Smooth muscle cell (in vitro differentiated cells): ENCODE measurements around the gene DPYSL3. TPM values are rescaled to one million over a fixed set of nuclear protein-coding genes. Genes with fewer than 3 reads are reported as not detected.

ENCODE experiments used
- DNase-seq: peaks from one replicate; lab custom pipeline; 2025; ENCODE audit not compliant: unreplicated experiment; lab: John Stamatoyannopoulos, UW
- H2AFZ ChIP-seq: fragments of 200-600 bp; sonication (generic); 2 replicates; pipeline ENCODE4 v1.6.0; 2016; ENCODE audit warnings: antibody characterized with exemption, low read depth, mild to moderate bottlenecking
- H3F3A ChIP-seq: fragments of 200-600 bp; sonication (generic); 2 replicates; pipeline ENCODE4 v1.6.0; 2017; ENCODE audit warnings: antibody characterized with exemption, low read depth
- H3K27ac ChIP-seq: fragments of 200-600 bp; sonication (generic); 2 replicates; pipeline ENCODE4 v1.5.1; 2016; ENCODE audit warnings: low read depth, mild to moderate bottlenecking
- H3K27me3 ChIP-seq: fragments of 200-600 bp; sonication (generic); 2 replicates; pipeline ENCODE4 v1.6.1; 2016; ENCODE audit warnings: low read depth, mild to moderate bottlenecking
- H3K36me3 ChIP-seq: fragments of 200-600 bp; sonication (generic); 2 replicates; pipeline ENCODE4 v1.5.1; 2016; ENCODE audit warnings: low read depth
- H3K4me1 ChIP-seq: fragments of 200-600 bp; sonication (generic); 2 replicates; pipeline ENCODE4 v1.5.1; 2016; ENCODE audit warnings: low read depth
- H3K4me2 ChIP-seq: fragments of 200-600 bp; sonication (generic); 2 replicates; pipeline ENCODE4 v1.6.0; 2016; ENCODE audit warnings: mild to moderate bottlenecking
- H3K4me3 ChIP-seq: fragments of 200-600 bp; sonication (generic); 2 replicates; pipeline ENCODE4 v1.5.1; 2016; ENCODE audit warnings: mild to moderate bottlenecking
- H3K79me2 ChIP-seq: fragments of 200-600 bp; sonication (generic); 2 replicates; pipeline ENCODE4 v1.6.0; 2016; ENCODE audit warnings: low read depth, mild to moderate bottlenecking
- H3K9ac ChIP-seq: fragments of 200-600 bp; sonication (generic); 2 replicates; pipeline ENCODE4 v1.6.0; 2016; ENCODE audit warnings: low read depth
- H3K9me3 ChIP-seq: fragments of 200-600 bp; sonication (generic); replicated peaks from 2 replicates; pipeline ENCODE4 v1.5.1; 2016; ENCODE audit warnings: low read depth
- H4K20me1 ChIP-seq: fragments of 200-600 bp; sonication (generic); 2 replicates; pipeline ENCODE4 v1.6.0; 2016; ENCODE audit warnings: low read depth
- WGBS: methylation state at CpG from one replicate; pipeline ENCODE4 v1.1.7; 2016; ENCODE audit warnings: low lambda C conversion rate; 5-methylcytosine and 5-hydroxymethylcytosine counted together
- polyA plus RNA-seq: library from polyadenylated mRNA; unstranded; fragments of >200 nt; fragmentation: Nextera tagmentation; extraction: Ambion mirVana; gene quantifications from 2 replicates; pipeline ENCODE4 v1.2.1, GENCODE V29; 2016
- total RNA-seq: library from RNA; depleted of rRNA; stranded (reverse); fragments of >200 nt; gene quantifications from 2 replicates; pipeline ENCODE4 v1.2.3, GENCODE V29; 2014
- TF ChIP-seq, protein P1 (sequence below): fragments of 200-600 bp; sonication (generic); IDR thresholded peaks from 2 replicates; pipeline ENCODE4 v1.5.1; 2017; ENCODE audit warnings: borderline replicate concordance, mild to moderate bottlenecking, antibody characterized with exemption; ENCODE audit not compliant: insufficient read depth, poor library complexity, severe bottlenecking

DPYSL3 gene
- total and polyA plus RNA-seq, 2 experiments from 2014 or later, result 65.5 to 124 TPM

GRCh38 chr5:147461915-147462314, 48.0 kb downstream of the DPYSL3 start:
- Histone ChIP-seq H3K9ac (no peak overlapping the region), H3K36me3 (no peaks in the 10 kb centered on the region), H3K79me2 (peaks cover 6% of the 10 kb centered on the region), H3K4me2 (no peak overlapping the region), H4K20me1 (no peaks in the 10 kb centered on the region), H3K9me3 (no peaks in the 10 kb centered on the region), H3K4me1 (peaks cover 16% of the 10 kb centered on the region), H3K4me3 (no peak overlapping the region), H2AFZ (no peak overlapping the region), H3K27me3 (no peaks in the 10 kb centered on the region), H3F3A (no peaks in the 10 kb centered on the region), H3K27ac (no peak overlapping the region)
- WGBS, result 100% methylated on average over 1 of the region's 1 CpG
- TF ChIP-seq, protein P1, sequence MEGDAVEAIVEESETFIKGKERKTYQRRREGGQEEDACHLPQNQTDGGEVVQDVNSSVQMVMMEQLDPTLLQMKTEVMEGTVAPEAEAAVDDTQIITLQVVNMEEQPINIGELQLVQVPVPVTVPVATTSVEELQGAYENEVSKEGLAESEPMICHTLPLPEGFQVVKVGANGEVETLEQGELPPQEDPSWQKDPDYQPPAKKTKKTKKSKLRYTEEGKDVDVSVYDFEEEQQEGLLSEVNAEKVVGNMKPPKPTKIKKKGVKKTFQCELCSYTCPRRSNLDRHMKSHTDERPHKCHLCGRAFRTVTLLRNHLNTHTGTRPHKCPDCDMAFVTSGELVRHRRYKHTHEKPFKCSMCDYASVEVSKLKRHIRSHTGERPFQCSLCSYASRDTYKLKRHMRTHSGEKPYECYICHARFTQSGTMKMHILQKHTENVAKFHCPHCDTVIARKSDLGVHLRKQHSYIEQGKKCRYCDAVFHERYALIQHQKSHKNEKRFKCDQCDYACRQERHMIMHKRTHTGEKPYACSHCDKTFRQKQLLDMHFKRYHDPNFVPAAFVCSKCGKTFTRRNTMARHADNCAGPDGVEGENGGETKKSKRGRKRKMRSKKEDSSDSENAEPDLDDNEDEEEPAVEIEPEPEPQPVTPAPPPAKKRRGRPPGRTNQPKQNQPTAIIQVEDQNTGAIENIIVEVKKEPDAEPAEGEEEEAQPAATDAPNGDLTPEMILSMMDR, result no peak
- DNase-seq, result no peak

DNA sequence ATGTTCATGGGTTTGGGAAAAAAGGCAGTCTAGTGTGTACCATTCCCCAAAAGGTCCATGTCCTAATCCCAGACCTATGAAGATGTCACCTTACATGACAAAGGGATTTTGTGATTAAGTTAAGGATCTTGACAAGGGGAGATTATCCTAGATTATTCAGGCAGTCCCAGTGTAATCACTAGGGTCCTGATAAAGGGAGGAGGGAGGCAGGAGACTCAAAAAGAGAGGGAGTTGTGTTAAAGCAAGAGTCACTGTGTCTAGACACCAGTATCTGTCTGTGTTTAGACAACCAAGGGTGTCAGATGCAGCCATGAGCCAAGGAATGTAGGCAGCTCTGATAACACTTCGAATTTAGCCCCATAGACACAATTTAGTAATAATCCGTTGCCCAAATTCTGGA, 49.5 kb downstream of the DPYSL3 start:
- Histone ChIP-seq H3K4me2 (no peak overlapping the region), H3K9ac (no peak overlapping the region), H3K4me1 (peaks cover 18% of the 10 kb centered on the region), H3F3A (peaks cover 3% of the 10 kb centered on the region), H3K9me3 (no peaks in the 10 kb centered on the region), H3K79me2 (peaks cover 7% of the 10 kb centered on the region), H3K4me3 (no peak overlapping the region), H3K36me3 (no peaks in the 10 kb centered on the region), H3K27ac (no peak overlapping the region), H3K27me3 (no peaks in the 10 kb centered on the region), H2AFZ (no peak overlapping the region), H4K20me1 (no peaks in the 10 kb centered on the region)
- DNase-seq, result no peak
- TF ChIP-seq, protein P1, result no peak
- WGBS, result 90% methylated on average over 2 of the region's 2 CpGs

DNA sequence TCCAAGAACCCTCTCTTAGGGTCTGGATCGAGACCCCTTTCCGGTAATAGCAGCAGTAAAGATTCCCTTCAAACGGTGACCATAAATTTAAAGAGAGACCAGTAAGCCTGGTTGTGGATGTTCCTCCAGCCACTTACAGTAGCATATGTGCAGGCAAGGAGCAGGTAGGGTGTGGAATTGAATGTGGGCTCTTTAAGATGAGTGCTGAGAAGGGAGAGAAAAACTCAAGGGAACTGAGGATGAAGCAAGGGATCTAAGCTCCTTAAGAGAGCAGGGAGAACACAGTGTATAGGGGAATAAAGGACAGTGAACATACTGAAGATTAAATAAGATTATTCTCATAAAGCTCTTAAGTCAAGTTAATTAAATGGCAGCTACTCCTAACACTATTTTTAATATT, 51.3 kb downstream of the DPYSL3 start:
- Histone ChIP-seq H3K27me3 (no peaks in the 10 kb centered on the region), H3K27ac (no peak overlapping the region), H3K9ac (no peak overlapping the region), H2AFZ (no peak overlapping the region), H3K4me3 (no peak overlapping the region), H4K20me1 (no peaks in the 10 kb centered on the region), H3F3A (peaks cover 9% of the 10 kb centered on the region), H3K79me2 (peaks cover 10% of the 10 kb centered on the region), H3K9me3 (no peaks in the 10 kb centered on the region), H3K36me3 (no peaks in the 10 kb centered on the region), H3K4me1 (peaks cover 29% of the 10 kb centered on the region), H3K4me2 (no peak overlapping the region)
- over 99% methylated on average over 3 of the region's 3 CpGs for WGBS
- DNase-seq, result no peak
- TF ChIP-seq, protein P1, result no peak

GRCh38 chr5:147455822-147456450, 53.9 kb downstream of the DPYSL3 start:
- no peaks in the 10 kb centered on the region for H3K27me3 ChIP-seq
- TF ChIP-seq, protein P1, result no peak
- no peak overlapping the region for H3K4me3 ChIP-seq
- peak overlapping the region; percentile 92 for H3K4me2 ChIP-seq
- H3K9me3 ChIP-seq, result no peaks in the 10 kb centered on the region
- H3K27ac ChIP-seq, result peak overlapping the region; percentile 71
- H3F3A ChIP-seq, result peaks cover 9% of the 10 kb centered on the region
- DNase-seq, result no peak
- WGBS, result 40% methylated on average over 1 of the region's 1 CpG
- H3K36me3 ChIP-seq, result no peaks in the 10 kb centered on the region
- peaks cover 36% of the 10 kb centered on the region for H3K79me2 ChIP-seq
- H2AFZ ChIP-seq, result no peak overlapping the region
- no peak overlapping the region for H3K9ac ChIP-seq
- H3K4me1 ChIP-seq, result peaks cover 40% of the 10 kb centered on the region
- peaks cover 5% of the 10 kb centered on the region for H4K20me1 ChIP-seq
